ENCODE measurements around the gene ARID1B.

The ARID1B gene

DNA sequence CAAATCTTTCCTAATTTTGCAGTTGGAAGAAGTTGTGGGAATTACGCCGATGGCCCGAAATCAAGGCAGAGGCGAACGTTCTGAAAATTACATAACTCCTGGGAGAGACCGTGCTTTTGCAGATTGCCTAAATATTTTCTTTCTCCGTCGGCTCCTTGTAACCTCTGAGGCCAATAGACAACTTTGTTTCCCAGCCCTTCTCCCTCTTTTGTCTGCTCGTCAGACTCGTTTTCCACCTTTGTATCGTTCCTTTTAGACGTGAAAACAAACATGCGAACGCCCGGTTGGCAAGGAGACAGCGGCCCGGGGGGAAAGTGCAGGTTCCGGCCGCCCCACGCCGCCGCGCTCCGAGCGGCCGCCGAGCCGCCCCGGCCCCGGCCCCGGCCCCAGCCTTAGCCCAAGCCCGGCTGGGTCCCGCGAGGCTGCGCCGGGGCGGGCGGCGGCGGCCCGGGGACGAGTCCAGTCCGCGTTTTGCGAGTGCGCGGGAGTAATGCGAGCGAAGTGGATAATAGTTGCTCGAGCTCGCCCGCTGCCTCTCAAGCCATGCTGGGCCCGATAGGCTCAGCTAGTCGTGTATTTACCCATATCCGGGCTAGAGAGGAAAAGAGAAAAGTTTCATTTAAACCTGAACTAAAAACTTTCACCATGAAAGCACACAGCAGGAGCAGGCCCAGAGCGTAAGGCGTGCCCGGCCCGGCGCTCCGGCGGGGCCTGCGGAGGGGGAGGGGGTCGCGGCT is at the start of gene ARID1B:
Gene ARID1B, plus strand, starts transcription at position 539 of the 737 bp plus-strand sequence. CDS start 303 bp downstream, outside the sequence.
- peak; percentile 67 for DNase-seq (ENCODE audit: low spot score)

DNA sequence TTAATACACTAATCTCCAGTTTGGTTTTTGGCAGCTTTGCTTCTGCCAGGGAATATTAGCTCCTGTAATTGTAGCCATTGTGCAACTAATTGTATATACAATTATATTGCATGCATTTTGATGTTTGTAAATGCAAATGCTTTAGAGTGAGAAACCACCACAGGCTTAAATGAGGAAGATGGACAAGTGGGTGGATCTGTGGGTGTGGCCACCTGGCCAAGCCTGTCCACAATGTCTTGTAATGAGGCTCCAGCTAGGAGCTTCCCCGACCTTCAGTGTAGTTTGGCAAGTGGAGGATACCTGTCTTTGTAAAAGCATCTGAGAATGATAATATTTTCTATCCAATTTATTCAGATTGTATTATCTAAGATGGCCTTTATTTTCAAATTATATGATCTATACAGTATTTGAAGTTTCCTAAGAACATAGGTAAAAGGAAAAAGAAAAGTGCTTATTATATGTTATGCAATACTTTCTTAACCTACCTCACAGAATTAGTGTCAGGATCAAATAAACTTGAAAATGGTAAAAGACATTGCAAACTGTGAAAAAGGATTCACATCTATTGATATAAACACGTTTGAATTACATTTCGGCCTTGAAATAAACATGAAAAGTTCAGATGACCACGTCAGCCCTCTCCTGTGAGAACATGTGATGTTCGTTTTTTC is 49.3 kb upstream of the ARID1B start:
- DNase-seq (ENCODE audit: low spot score): no peak

DNA sequence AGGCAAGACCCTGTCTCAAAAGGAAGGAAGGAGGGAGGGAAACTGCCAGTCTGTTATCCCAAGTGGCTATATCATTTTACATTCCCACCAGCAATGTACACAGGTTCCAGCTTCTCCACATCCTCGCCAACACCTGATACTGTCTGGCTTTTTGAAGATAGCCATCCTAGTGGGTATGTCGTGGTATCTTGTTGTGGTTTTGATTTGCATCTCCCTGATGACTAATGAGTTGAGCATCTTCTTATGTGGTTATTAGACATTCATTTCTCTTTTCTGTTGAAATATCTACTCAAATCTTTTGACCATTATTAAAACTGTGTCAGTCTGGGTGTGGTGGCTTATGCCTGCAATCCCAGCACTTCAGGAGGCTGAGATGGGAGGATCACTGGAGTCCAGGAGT is 47.9 kb upstream of the ARID1B start:
- peak; percentile 15 for DNase-seq (ENCODE audit: low spot score)

DNA sequence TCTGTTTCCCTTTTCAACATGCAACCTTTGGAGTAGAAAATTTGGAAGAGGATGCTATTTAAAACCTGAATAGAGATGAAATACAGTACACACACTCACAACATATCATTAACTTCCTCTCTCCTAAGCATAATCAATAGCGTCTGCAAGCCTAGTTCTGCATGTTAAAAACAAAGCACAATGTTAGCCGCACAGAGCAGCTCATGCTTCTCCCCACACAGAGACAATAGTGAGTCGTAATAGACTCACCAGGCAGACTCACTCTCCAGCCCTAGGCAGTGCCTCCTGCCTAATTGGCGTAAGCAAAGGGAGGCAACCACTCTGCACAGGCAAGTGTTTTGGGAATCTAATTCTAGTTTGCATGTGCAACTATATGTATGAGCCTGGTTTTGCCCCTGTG is 45.8 kb upstream of the ARID1B start:
- DNase-seq (ENCODE audit: low spot score): no peak

DNA sequence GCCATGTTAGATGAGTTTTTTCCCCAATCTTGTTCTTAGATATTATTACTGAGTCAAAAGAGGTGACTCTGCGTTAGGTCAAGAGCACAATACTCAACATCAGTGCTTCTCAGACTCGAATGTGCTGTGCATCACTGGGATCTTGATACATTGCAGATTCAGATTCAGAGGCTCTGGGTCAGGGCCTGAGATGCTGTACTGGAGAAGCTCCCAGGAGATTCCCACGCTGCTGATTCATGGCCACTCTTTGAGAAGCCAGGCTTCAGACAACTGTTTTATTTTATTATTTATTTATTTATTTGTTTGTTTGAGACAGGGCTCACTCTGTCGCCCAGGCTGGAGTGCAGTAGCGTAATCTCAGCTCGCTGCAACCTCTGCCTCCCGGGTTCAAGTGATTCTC is 41.4 kb upstream of the ARID1B start:
- no peak for DNase-seq (ENCODE audit: low spot score)

DNA sequence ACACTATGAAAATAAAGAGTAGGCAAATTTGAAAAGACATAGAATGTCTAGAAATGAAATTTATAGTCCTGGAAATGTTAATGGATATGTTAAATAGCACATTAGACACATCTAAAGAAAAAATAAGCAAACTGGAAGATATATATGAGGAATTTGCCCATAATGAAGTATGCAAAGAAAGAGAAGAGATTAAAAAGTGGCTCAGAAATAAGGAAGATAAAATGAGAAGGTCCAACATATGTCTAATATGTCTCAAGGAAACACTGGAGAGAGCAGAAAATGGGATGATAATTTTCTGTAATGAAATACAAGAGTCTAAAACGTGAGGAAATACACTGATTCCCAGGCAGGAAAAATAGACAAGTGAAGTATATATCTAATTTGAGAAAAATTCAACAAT is 36.6 kb upstream of the ARID1B start:
- no peak for DNase-seq (ENCODE audit: low spot score)

DNA sequence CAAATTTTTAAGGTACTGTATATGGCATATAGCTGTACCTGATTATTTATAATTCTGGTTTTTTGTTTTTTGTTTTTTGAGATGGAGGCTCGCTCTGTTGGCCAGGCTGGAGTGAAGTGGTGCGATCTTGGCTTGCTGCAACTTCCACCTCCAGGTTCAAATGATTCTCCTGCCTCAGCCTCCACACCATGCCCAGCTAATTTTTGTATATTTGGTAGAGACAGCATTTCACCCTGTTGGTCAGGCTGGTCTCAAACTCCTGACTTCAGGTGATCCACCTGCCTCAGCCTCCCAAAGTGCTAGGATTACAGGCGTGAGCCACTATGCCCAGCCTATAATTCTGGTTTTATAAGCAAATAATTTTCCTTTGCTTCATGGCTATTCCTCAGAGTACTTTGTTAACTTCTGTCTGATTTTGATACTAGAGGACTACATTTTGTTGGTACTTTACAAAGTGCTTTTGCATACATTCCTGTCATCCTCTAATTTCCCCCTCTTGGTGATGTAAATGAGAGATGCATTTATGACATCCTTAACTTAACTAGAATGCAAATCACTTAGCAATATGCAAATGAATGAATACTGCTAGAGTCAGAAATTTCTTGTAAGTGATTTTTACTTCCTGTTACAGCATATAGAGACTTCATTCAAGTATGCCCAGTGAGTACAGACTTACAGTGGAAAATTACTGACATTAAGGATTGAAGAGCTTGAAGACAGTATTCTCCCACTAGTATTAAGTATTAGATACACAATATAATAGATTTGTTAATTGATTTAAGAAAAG is 35.7 kb upstream of the ARID1B start:
- DNase-seq (ENCODE audit: low spot score): no peak

DNA sequence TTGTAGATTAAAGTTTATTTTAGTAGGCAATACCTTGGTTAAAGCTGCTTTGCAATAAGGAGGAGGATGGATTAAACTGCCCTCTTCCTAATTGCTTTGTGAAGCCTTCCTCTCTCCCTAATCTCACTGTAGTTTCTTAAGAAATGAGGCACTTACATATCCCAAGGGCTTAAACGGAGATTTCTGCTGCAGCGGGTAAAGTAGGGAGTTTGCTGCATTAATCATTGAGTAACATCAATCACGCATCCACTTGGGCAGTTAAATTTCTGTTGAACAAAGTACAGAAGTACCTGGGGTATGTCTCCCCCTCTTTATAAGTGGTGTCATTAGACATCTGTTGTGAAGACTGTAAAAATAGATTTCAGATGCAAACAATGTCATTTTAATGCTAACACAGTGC is 29.5 kb upstream of the ARID1B start:
- DNase-seq (ENCODE audit: low spot score): no peak

DNA sequence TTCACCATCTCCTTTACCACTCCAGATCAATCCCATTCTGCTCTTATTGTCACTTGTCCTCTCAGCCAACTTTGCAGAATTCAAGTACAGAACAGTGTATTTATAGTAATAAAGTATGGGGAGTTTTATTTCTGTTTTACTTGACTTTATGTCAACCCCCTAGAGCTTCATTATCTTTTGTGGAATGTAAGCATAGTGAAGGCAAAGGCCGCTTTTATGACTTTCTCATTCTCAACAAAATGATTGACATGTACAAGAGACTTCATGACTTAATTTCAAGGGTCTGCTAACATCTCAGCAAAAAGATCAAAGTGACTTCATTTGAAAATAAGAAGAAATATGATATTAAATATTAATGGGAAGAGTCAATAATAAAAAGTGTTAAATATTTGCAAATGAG is 28.7 kb upstream of the ARID1B start:
- no peak for DNase-seq (ENCODE audit: low spot score)

DNA sequence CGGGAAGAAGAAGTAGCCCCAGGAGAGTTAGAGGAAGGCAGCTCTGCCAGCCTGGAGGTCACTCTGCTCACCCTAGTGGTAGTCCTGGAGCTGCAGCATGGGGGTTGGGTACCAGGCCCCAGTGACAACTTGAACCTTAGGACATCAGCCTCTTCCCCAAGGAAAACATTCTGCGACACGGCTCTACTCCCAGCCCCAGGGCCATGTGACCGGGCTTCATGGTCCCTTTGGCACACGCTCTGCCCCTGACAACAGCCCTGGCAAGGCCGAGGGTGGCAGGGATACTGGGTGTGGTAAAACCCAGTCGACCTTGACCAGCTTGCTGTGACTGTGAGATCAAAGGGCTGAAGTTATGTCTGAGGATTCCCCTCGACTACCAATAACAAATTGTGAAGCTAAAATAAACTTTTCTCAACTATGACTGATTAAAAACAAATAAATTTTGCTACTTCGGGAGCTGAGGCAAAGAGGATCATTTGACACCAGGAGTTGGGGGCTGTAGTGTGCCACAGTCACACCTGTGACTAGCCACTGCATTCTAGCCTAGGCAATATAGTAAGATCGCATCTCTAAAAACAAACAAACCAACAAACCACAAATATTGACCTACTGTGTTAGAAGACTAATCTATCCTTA is 24.4 kb upstream of the ARID1B start:
- no peak for DNase-seq (ENCODE audit: low spot score)

DNA sequence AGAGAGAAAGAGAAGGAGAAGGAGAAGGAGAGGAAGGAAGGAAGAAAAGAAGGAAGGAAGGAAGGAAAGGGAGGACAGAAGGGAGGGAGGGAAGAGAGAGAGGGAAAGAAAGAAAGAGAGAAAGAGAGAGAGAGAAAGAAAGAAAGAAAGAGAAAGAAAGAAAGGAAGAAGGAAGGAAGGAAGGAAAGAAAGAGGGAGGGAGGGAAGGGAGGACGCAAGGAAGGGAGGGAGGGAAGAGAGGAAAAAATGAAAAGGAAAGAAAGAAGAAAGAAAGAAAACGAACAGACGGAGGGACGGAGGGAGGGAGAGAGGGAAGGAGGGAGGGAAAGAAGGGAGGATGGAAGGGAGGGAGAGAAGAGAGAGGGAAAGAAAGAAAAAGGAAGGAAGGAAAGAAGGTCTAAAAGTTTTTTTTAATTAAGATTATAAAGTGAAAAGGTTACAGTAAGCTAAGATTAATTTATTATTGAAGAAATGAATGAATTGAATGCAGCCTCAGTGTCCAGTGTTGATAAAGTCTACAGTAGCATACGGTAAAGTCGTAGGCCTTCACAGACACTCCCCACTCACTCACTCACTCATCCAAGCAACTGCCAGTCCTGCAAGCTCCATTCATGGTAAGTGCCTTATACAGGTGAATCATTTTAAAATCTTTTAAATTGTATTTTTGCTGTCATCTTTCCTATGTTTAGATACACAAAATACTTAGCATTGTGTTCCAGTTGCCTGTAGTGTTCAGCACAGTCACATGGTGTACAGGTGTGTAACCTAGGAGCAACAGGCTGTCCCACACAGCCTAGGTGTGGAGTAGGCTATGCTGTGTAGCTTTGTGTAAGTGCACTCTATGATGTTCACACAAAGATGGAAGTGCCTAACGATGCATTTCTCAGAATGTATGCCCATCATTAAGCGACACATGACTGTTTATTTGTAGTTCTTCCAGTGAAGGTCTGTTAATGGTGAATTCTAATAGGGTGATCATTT is 20.3 kb upstream of the ARID1B start:
- no peak for DNase-seq (ENCODE audit: low spot score)

DNA sequence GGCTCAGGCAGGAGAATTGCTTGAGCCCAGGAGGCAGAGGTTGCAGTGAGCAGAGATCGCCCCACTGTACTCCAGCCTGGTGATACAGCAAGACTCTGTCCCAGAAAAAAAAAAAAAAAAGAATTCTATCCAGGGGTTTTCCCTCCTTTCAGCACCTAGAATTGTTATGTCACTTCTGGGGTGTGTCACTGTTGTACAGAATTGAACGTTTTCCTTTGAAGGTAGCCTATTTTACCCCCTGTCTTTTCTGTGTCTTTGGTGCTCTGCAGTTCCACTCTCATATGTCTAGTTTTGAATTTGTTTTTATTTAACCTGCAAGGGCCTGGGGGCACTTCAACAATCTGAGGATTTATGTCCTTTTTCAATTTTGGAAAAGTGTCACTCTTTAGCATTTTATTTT is 19.3 kb upstream of the ARID1B start:
- DNase-seq (ENCODE audit: low spot score): no peak

DNA sequence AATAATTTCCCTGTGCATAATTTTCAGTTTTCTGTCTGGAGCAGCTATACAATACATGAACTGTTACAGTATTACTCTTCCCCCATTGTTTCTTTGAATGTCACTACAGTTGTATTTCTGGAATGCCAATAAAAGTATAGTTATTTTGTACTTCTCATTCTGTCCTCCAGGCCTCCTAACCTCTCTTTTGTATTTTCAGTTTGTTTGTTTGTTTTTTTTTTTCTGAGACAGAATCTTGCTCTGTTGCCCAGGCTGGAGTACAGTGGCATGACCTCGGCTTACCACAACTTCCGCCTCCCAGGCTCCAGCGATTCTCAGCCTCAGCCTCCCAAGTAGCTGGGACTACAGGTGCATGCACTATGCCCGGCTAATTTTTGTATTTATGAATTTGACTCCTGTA is 16.8 kb upstream of the ARID1B start:
- DNase-seq (ENCODE audit: low spot score): no peak

DNA sequence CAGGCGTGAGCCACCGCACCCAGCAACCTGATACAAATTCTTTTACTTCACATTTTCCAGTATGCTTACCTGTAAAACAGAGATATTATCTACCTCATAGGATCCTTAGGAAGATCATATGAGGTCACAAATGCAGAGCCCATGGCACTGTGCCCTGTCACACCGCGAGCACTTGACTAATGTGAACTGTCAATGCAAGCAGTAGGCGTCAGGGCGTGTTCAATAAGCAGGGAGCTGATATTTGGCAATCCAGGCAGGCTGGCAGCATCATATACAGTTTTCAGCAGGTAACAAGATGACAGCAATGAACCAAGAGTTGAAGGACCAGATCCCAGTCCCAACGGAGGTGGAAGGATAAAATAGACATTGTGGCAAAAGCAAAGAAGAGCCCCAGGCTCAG is 14.6 kb upstream of the ARID1B start:
- DNase-seq (ENCODE audit: low spot score): no peak

DNA sequence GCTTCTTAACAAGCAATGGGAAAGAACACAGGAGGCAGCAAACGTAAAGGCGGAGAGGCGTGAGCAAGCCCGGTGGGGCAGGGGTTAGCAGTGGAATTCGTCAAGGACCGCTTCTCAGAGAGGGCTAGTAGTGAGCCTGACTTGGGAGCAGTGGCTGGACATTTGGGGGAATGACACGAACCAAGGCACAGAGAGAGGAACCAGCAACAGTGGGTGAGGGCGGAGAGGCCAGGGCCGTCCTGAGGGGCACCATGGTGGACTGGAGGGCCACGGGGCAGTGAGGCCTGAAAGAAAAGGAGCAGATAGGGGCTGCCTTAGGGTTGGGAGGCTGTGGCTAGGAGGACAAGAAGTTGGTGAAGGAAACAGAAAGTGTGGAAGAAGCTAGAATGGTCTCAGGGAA is 12.1 kb upstream of the ARID1B start:
- DNase-seq (ENCODE audit: low spot score): no peak

DNA sequence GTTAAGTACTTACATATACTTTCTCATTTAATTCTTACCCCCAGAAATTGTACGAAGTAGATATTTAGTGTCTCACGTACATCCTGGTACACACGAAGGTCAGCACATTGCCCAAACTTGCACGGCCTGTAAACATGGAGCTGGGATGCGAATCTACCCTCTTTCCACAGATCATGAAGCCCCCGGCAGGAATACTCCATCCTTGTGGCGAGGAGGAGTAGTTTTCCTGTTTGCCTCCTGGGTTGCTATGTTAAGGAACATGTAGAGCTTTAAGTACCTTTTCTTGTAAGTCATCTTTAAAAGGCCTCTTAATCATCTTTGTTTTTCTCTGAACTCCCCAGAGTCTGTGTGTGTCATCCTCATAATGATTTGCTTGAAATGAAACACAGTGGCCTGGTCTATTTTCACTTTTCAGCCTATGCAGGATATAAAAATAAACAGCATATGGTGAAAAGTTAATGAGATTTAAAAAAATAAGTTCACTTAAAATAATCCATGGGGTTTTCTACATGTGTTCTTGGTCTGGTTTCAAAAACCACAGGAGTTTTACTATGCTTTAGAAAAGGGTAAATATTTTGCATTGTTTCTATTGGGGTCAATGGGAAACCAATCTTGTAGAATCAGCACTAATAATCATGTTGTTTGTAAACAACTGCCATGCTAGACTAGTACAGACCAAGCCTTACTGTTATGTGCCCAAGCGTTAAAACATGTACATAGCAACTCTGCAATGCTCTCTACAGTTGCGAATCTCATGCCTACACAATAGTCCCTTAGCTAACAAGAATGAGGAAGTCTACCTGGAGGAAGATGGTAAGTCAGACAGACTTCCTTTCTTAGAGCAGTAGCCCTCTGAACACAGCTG is 9.3 kb upstream of the ARID1B start:
- no peak for DNase-seq (ENCODE audit: low spot score)

DNA sequence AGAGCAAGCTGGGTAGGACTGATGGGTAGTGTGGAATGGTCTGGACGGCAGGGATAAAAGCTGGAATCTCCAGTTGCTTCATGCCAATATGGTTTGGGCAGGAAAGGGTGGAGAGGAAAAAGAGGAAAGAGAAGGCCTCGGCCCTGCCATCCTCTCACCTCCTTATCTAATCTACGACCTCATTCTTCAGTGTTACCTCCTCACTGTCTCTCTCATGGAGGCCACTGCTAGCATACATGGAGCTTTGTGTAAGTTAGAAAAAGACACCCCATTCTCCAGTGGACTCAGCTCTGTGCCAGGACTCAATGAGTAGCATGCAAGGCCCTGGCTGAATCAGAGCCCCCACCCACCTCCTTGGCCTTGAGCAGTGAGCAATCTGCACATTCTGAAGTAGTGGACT is 6.1 kb upstream of the ARID1B start:
- no peak for DNase-seq (ENCODE audit: low spot score)

DNA sequence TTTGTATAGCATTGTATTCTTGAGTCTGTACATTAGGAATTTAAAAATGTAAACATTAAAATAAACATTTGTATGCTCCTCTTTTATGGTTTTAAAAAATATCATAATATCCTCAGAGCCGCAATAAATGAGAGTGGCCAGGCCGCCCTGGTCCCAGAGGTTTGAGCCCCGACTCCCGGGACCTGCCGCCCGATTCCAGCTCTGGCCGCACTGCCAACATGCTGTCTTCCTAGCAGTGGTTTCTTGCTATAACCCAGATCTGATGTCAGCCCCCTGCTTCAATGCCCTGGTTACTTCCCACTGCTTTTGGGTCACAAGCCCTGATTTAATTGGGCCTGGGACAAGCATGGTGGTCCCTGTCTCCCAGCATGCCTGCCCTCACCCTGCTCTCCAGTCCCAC is 5.4 kb upstream of the ARID1B start:
- no peak for DNase-seq (ENCODE audit: low spot score)

DNA sequence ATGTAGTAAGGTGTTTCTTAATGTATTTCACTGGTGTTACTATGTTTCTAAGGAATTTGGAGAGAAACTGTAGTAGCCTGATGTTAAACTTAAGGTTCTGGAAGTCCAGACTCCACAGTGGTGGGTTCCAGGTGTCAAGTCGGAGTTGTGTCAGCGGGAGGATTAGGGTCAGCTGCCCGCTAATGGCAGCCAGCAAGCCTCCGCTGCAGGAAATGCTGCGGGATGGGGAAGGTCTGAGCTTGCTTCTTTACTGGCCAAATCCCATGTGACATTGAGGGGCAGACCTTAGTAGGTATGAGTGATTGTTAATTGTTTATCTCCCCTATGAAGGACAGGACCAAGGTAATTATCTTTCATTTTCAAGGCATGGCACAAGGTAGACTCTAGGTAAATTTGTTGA is 3.7 kb upstream of the ARID1B start:
- DNase-seq (ENCODE audit: low spot score): no peak
